Mesangial cell (primary cell): ENCODE data around the gene ZNF182. TPM values are rescaled to one million over a fixed set of nuclear protein-coding genes. Genes with fewer than 3 reads are reported as not detected.

ENCODE experiments used
- total RNA-seq: library from RNA; depleted of rRNA; stranded (reverse); fragments of >200 nt; gene quantifications from 2 replicates; pipeline ENCODE4 v1.2.3, GENCODE V29; 2015

Gene ZNF182
- 1.6 and 2.3 TPM in 2 replicates for total RNA-seq

GRCh38 chrX:48003758-48004457 lies at the start of gene ZNF182:
ZNF182 (minus strand) TSS chrX:48003989; CDS start chrX:48002609, 1,380 bp downstream.

GRCh38 chrX:48006688-48007087 lies 2.9 kb upstream of the ZNF182 start, which contains the start of gene SPACA5:
SPACA5 (plus strand) TSS chrX:48006988; CDS start chrX:48007803, 815 bp downstream.

Other genes with a start within 250 kb of the ZNF182 start
- gene ZNF81, start 167.1 kb downstream of the ZNF182 start, total RNA-seq: 1.3 and 3.8 TPM in 2 replicates
- not detected in 2 replicates for gene SPACA5, start 3.0 kb upstream of the ZNF182 start, total RNA-seq
- 0.33 and 1.0 TPM in 2 replicates for gene ZNF630, start 67.7 kb upstream of the ZNF182 start, total RNA-seq
- gene SPACA5B, start 126.6 kb upstream of the ZNF182 start, total RNA-seq: not detected in 2 replicates
- gene SSX5, start 192.8 kb upstream of the ZNF182 start, total RNA-seq: not detected in 2 replicates